HCT116 (cell line): ENCODE results near the gene CMIP. TPM values are rescaled to one million over a fixed set of nuclear protein-coding genes. Genes with fewer than 3 reads are reported as not detected.
A peak's percentile ranks its signal among the peaks of the same experiment; 100 is the strongest.

ENCODE experiments used
- ATAC-seq: fragments of 200-7000 bp; cut with Tn5 transposase; 2 replicates; pipeline ENCODE4 v1.9.1; 2020; ENCODE audit warnings: mild to moderate bottlenecking, moderate library complexity
- BruUV-seq: library from RNA; stranded (reverse); fragments of 400-500 nt; replicated peaks from 2 replicates; lab custom pipeline; 2021; lab: Mats Ljungman, UMichigan
- CTCF ChIA-PET: fragments of 300-600 bp; sonication (Branson Sonifier 250); formaldehyde crosslinking; loops from one replicate; lab custom pipeline; 2021; ENCODE audit warnings: antibody characterized with exemption; lab: Charles Lee
- POLR2A ChIA-PET: fragments of 300-600, 350-600 bp; sonication (Branson Sonifier 250); formaldehyde crosslinking; loops from one replicate; lab custom pipeline; 2021; ENCODE audit warnings: antibody characterized with exemption; lab: Charles Lee
- RAD21 ChIA-PET, 2 experiments: fragments of 300-600 bp; sonication (Branson Sonifier 250); formaldehyde crosslinking; loops; one replicate each; lab custom pipeline; 2023; ENCODE audit warnings: low total read pairs in 2 of 2; ENCODE audit not compliant: uncharacterized antibody in 2 of 2, unreplicated experiment in 2 of 2, low non-redundant PET in 1 of 2; lab: Charles Lee
- DNase-seq: peaks from one replicate; pipeline ENCODE4 v3.0.0-alpha.2; 2010; ENCODE audit warnings: low read depth, low spot score
- H2AFZ ChIP-seq: fragments of 200-600 bp; shearing (Covaris generic), sonication (generic); 2 replicates; pipeline ENCODE4 v1.6.1; 2017; ENCODE audit warnings: low read depth, mixed run types, mixed read lengths, antibody characterized with exemption, low read length; ENCODE audit not compliant: poor library complexity, severe bottlenecking
- H3K27ac ChIP-seq: 2 replicates; pipeline ENCODE4 v1.5.1; 2012; ENCODE audit warnings: low read depth, low read length
- H3K27me3 ChIP-seq: fragments of 200-600 bp; sonication (generic); 2 replicates; pipeline ENCODE4 v1.6.1; 2016; ENCODE audit warnings: mixed run types, low read length, mixed read lengths; ENCODE audit not compliant: insufficient read depth
- H3K36me3 ChIP-seq, 2 experiments: fragments of 200-500 bp in 1 of 2; fragments of 200-600 bp in 1 of 2; sonication (Bioruptor generic) in 1 of 2; sonication (generic) in 1 of 2; 2 replicates each; pipeline versions ENCODE4 v1.5.1 to v1.6.1; 2014 to 2016; ENCODE audit warnings: low read length in 2 of 2, inconsistent platforms in 1 of 2, mixed read lengths in 1 of 2, mixed run types in 1 of 2; ENCODE audit not compliant: insufficient read depth in 2 of 2, control insufficient read depth in 1 of 2
- H3K4me1 ChIP-seq, 2 experiments: fragments of 200-600 bp in 1 of 2; sonication (generic) in 1 of 2; 2 replicates each; pipeline versions ENCODE4 v1.5.1 to v1.6.1; 2012 to 2017; ENCODE audit warnings: low read length in 2 of 2, inconsistent platforms in 1 of 2, mild to moderate bottlenecking in 1 of 2, mixed read lengths in 1 of 2, mixed run types in 1 of 2, moderate library complexity in 1 of 2; ENCODE audit not compliant: insufficient read depth in 2 of 2, control insufficient read depth in 1 of 2
- H3K4me2 ChIP-seq: fragments of 200-600 bp; sonication (generic); 2 replicates; pipeline ENCODE4 v1.6.1; 2017; ENCODE audit warnings: mixed run types, low read length, mixed read lengths
- H3K4me3 ChIP-seq, 2 experiments: fragments of 200-600 bp in 1 of 2; sonication (generic) in 1 of 2; replicated peaks in 1 of 2; 2 replicates each; pipeline ENCODE4 v1.5.1; 2011 to 2016; ENCODE audit warnings: low read length in 2 of 2, control low read depth in 1 of 2, low read depth in 1 of 2, mild to moderate bottlenecking in 1 of 2, mixed read lengths in 1 of 2, mixed run types in 1 of 2
- H3K79me2 ChIP-seq: fragments of 200-600 bp; sonication (generic); 2 replicates; pipeline ENCODE4 v1.6.1; 2017; ENCODE audit warnings: mild to moderate bottlenecking, mixed run types, low read length, moderate library complexity, mixed read lengths; ENCODE audit not compliant: insufficient read depth
- H3K9ac ChIP-seq: fragments of 200-600 bp; sonication (generic); 2 replicates; pipeline ENCODE4 v1.6.1; 2016; ENCODE audit warnings: low read length, mixed read lengths
- H3K9me2 ChIP-seq: fragments of 200-600 bp; sonication (generic), shearing (Covaris generic); 2 replicates; pipeline ENCODE4 v1.6.1; 2017; ENCODE audit warnings: mixed run types, mild to moderate bottlenecking, moderate library complexity; ENCODE audit not compliant: insufficient read depth
- H3K9me3 ChIP-seq, 2 experiments: fragments of 200-500 bp in 1 of 2; fragments of 200-600 bp in 1 of 2; sonication (Bioruptor generic) in 1 of 2; sonication (generic) in 1 of 2; 2 replicates each; pipeline ENCODE4 v1.6.1; 2014 to 2017; ENCODE audit warnings: low read length in 2 of 2, mixed read lengths in 2 of 2, inconsistent platforms in 1 of 2, low read depth in 1 of 2, mild to moderate bottlenecking in 1 of 2, mixed run types in 1 of 2, moderate library complexity in 1 of 2; ENCODE audit not compliant: control insufficient read depth in 1 of 2, insufficient read depth in 1 of 2
- H4K20me1 ChIP-seq: fragments of 200-600 bp; sonication (generic), shearing (Covaris generic); 2 replicates; pipeline ENCODE4 v1.6.1; 2017; ENCODE audit warnings: mixed run types, mild to moderate bottlenecking, moderate library complexity; ENCODE audit not compliant: insufficient read depth
- CBX3 ChIP-seq: IDR thresholded peaks from 2 replicates; pipeline ENCODE4 v1.6.1; 2012; ENCODE audit warnings: low read depth
- ELF1 ChIP-seq: IDR thresholded peaks from 2 replicates; pipeline ENCODE4 v1.6.1; 2012; ENCODE audit warnings: low read depth, borderline replicate concordance
- EZH2 ChIP-seq: fragments of 200-600 bp; sonication (generic); IDR thresholded peaks from 2 replicates; pipeline ENCODE4 v1.6.1; 2017; ENCODE audit warnings: antibody characterized with exemption, mixed run types
- FOSL1 ChIP-seq: IDR thresholded peaks from 2 replicates; pipeline ENCODE4 v1.6.1; 2012; ENCODE audit warnings: low read depth
- JUND ChIP-seq: IDR thresholded peaks from 2 replicates; pipeline ENCODE4 v1.6.1; 2012
- POLR2A ChIP-seq: IDR thresholded peaks from 2 replicates; pipeline ENCODE4 v1.7.0; 2011; ENCODE audit warnings: borderline replicate concordance; ENCODE audit not compliant: insufficient read depth, insufficient read length; ENCODE audit errors: extremely low read depth
- RAD21 ChIP-seq: IDR thresholded peaks from 2 replicates; pipeline ENCODE4 v1.6.1; 2012; ENCODE audit warnings: low read depth, mild to moderate bottlenecking
- SRF ChIP-seq: IDR thresholded peaks from 2 replicates; pipeline ENCODE4 v1.6.1; 2012; ENCODE audit warnings: low read depth
- ZFX ChIP-seq: fragments of 450-650 bp; IDR thresholded peaks from 2 replicates; pipeline ENCODE4 v1.6.1; 2017
- intact Hi-C: fragments of 100-400 bp; cut with micrococcal nuclease; formaldehyde crosslinking; loops from 2 replicates; pipeline ENCODE4 v1.10.0; 2022
- total RNA-seq: library from RNA; stranded (reverse); gene quantifications from one replicate; pipeline ENCODE4 v1.2.1, GENCODE V29; 2021; ENCODE audit not compliant: unreplicated experiment
- TF ChIP-seq, protein P1 (sequence below): IDR thresholded peaks from 2 replicates; pipeline ENCODE4 v1.6.1; 2012
- TF ChIP-seq, protein P2 (sequence below), 3 experiments: fragments of 200-600 bp in 1 of 3; sonication (generic) in 1 of 3; IDR thresholded peaks in 2 of 3; conservative IDR thresholded peaks in 1 of 3; 2 replicates each; pipeline ENCODE4 v1.5.1; 2012 to 2017; ENCODE audit warnings: low read depth in 2 of 3, low read length in 2 of 3, antibody characterized with exemption in 1 of 3, borderline replicate concordance in 1 of 3, control low read depth in 1 of 3, mild to moderate bottlenecking in 1 of 3, mixed read lengths in 1 of 3, mixed run types in 1 of 3, moderate library complexity in 1 of 3; ENCODE audit not compliant: insufficient read depth in 1 of 3
- TF ChIP-seq, protein P3 (sequence below): IDR thresholded peaks from 2 replicates; pipeline ENCODE4 v1.6.1; 2012

Gene CMIP
- total RNA-seq, 1 experiment from 2014 or later: 64.6 TPM

DNA sequence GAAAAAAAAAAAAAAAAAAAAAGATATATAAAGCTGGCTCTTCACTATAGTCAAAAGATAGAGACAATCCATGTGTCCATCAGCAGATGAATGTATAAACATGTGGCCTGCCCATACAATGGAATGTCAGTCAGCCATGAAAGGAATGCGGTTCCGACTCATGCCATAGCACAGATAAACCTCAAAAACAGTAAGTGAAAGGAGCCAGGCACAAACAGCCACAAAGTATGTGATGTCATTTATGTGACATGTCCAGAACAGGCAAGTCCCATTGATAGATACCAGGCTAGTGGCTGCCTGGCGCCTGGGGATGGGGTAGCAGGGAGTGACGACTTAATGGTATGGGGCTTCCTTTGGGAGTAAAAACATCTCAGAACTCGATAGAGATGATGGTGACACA lies 155.7 kb downstream of the CMIP start:
- TF ChIP-seq FOSL1: no peak
- TF ChIP-seq, protein P1, sequence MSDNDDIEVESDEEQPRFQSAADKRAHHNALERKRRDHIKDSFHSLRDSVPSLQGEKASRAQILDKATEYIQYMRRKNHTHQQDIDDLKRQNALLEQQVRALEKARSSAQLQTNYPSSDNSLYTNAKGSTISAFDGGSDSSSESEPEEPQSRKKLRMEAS: no peak
- no peak for TF ChIP-seq JUND
- TF ChIP-seq POLR2A: no peak
- TF ChIP-seq EZH2: no peak
- no peak for TF ChIP-seq CBX3
- TF ChIP-seq, protein P2, sequence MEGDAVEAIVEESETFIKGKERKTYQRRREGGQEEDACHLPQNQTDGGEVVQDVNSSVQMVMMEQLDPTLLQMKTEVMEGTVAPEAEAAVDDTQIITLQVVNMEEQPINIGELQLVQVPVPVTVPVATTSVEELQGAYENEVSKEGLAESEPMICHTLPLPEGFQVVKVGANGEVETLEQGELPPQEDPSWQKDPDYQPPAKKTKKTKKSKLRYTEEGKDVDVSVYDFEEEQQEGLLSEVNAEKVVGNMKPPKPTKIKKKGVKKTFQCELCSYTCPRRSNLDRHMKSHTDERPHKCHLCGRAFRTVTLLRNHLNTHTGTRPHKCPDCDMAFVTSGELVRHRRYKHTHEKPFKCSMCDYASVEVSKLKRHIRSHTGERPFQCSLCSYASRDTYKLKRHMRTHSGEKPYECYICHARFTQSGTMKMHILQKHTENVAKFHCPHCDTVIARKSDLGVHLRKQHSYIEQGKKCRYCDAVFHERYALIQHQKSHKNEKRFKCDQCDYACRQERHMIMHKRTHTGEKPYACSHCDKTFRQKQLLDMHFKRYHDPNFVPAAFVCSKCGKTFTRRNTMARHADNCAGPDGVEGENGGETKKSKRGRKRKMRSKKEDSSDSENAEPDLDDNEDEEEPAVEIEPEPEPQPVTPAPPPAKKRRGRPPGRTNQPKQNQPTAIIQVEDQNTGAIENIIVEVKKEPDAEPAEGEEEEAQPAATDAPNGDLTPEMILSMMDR (IDR thresholded peaks at IDR 0.05 in 2 of 3, conservative IDR thresholded peaks at IDR 0.05 in 1 of 3; ENCODE audit: borderline replicate concordance in 1 of 3, insufficient read depth in 1 of 3, low read depth in 2 of 3, low read length in 2 of 3): no peak
- TF ChIP-seq ZFX: no peak
- no peak for TF ChIP-seq ELF1
- no peak for TF ChIP-seq RAD21
- TF ChIP-seq, protein P3, sequence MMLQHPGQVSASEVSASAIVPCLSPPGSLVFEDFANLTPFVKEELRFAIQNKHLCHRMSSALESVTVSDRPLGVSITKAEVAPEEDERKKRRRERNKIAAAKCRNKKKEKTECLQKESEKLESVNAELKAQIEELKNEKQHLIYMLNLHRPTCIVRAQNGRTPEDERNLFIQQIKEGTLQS: no peak
- no peak for TF ChIP-seq SRF
- Histone ChIP-seq H3K4me2 (peak overlapping the region; percentile 34), H4K20me1 (no peaks in the 10 kb centered on the region), H3K36me3 (no peaks in the 10 kb centered on the region; a peak in 1 of 4 replicates), H3K9me3 (no peaks in the 10 kb centered on the region), H3K27ac (no peak overlapping the region), H3K4me3 (no peak overlapping the region), H3K79me2 (peaks cover 88% of the 10 kb centered on the region), H3K4me1 (peaks cover 43 to 66% of the 10 kb centered on the region in 2 experiments), H3K9ac (0 out of 2 replicates have a peak overlapping the region, but pooled peaks have one; percentile 32), H3K27me3 (no peaks in the 10 kb centered on the region), H3K9me2 (no peaks in the 10 kb centered on the region), H2AFZ (no peak overlapping the region)
- no TSS peak for BruUV-seq
- ChIA-PET RAD21 (no interaction called here), POLR2A (no interaction called here), CTCF (no interaction called here)
- intact Hi-C loops: no loop called here
- ATAC-seq (peak; percentile 63), DNase-seq (no peak)
